ENCODE results near the gene SEMA3G. TPM values are rescaled to one million over a fixed set of nuclear protein-coding genes. Genes with fewer than 3 reads are reported as not detected.

Gene SEMA3G
- total RNA-seq, 2 experiments from 2014 or later, result 0.34 to 0.69 TPM

DNA sequence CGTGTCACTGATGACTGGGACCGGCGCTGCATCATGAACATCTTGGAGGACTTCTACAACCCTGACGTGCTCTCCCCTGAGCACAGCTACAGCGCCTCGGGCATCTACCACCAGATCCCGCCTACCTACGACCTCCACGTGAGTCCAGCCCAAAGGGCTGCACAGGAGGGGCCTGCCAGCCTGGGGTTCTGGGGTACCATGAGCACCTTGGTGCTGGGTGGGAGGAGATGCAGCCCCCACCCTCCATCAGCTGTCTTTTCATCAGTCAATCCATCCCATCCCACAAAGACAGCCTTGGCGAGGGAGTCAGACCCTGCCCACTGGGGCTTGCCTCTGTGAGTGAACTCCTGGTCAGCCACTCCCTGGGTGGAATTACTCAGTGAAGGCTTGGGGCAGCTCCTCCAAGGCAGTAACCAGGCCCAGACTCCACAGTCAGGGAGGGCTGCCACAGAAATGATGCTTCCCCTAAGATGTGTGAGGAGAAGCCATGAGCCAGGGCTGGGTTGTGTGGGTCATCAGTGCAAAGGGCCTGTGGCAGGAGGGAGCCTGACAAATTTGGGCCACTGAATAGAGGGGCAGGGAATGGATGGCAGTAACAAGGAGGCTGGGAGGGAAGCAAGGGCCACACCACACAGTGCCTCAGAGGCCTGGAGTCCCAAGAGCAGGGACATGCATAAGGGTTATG is 47.9 kb downstream of the SEMA3G start:
- Mint-ChIP-seq H3K9me3 (no peaks in the 10 kb centered on the region), H3K4me1 (ENCODE audit: low read depth) (no peaks in the 10 kb centered on the region), H3K27me3 (no peaks in the 10 kb centered on the region), H3K27ac (peak overlapping the region; percentile 33), H3K36me3 (ENCODE audit: low read depth) (peaks cover 70% of the 10 kb centered on the region), H3K4me3 (no peak overlapping the region)
- Histone ChIP-seq H3K27ac (ENCODE audit: low read depth in 1 of 2, low read length in 2 of 2) (no peak overlapping the region), H3K9me3 (ENCODE audit: control insufficient read depth in 1 of 2, insufficient read depth in 1 of 2, low read length in 2 of 2) (no peaks in the 10 kb centered on the region), H3K4me3 (ENCODE audit: low read length) (no peak overlapping the region), H3K4me1 (ENCODE audit: insufficient read depth, low read length) (no peaks in the 10 kb centered on the region), H3K36me3 (ENCODE audit: insufficient read depth, low read length) (peaks cover 47% of the 10 kb centered on the region), H3K27me3 (ENCODE audit: control insufficient read depth in 1 of 2, insufficient read depth in 2 of 2, low read length in 2 of 2) (no peaks in the 10 kb centered on the region)
- POLR2A ChIA-PET, result no interaction called here
- ATAC-seq (ENCODE audit: poor library complexity) (no peak), DNase-seq (no peak)
- CTCF ChIA-PET, result no interaction called here
- intact Hi-C loops (cut with DNase I, micrococcal nuclease), result no loop called here
- TF ChIP-seq, protein P1, sequence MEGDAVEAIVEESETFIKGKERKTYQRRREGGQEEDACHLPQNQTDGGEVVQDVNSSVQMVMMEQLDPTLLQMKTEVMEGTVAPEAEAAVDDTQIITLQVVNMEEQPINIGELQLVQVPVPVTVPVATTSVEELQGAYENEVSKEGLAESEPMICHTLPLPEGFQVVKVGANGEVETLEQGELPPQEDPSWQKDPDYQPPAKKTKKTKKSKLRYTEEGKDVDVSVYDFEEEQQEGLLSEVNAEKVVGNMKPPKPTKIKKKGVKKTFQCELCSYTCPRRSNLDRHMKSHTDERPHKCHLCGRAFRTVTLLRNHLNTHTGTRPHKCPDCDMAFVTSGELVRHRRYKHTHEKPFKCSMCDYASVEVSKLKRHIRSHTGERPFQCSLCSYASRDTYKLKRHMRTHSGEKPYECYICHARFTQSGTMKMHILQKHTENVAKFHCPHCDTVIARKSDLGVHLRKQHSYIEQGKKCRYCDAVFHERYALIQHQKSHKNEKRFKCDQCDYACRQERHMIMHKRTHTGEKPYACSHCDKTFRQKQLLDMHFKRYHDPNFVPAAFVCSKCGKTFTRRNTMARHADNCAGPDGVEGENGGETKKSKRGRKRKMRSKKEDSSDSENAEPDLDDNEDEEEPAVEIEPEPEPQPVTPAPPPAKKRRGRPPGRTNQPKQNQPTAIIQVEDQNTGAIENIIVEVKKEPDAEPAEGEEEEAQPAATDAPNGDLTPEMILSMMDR (IDR thresholded peaks at IDR 0.05), result no peak

DNA sequence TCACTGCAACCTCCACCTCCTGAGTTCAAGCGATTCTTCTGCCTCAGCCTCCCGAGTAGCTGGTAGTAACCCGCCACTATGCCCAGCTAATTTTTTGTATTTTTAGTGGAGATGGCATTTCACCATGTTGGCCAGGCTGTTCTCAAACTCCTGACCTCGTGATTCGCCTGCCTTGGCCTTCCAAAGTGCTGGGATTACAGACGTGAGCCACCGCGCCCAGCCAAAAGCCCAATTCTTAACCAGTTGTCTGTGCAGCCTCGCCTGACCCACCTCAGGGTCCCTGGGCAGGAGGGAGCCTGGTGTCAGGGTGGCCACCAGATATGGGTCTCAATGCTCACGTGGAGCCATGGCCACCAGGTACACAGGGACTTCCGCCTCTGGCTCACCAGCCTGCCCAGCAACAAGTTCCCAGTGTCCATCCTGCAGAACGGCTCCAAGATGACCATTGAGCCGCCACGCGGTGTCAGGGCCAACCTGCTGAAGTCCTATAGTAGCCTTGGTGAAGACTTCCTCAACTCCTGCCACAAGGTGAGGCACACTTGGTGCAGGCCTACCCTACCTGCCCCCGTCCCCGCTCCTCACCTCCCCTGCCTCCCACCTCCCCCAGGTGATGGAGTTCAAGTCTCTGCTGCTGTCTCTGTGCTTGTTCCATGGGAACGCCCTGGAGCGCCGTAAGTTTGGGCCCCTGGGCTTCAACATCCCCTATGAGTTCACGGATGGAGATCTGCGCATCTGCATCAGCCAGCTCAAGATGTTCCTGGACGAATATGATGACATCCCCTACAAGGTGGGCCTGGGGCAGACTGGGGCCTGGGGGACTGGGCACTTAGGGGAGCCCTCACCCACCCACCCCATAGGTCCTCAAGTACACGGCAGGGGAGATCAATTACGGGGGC is 48.6 kb downstream of the SEMA3G start:
- Mint-ChIP-seq H3K27ac (no peak overlapping the region), H3K4me1 (ENCODE audit: low read depth) (no peaks in the 10 kb centered on the region), H3K27me3 (no peaks in the 10 kb centered on the region), H3K4me3 (no peak overlapping the region), H3K9me3 (no peaks in the 10 kb centered on the region), H3K36me3 (ENCODE audit: low read depth) (peaks cover 70% of the 10 kb centered on the region)
- Histone ChIP-seq H3K27ac (ENCODE audit: low read depth in 1 of 2, low read length in 2 of 2) (no peak overlapping the region), H3K27me3 (ENCODE audit: control insufficient read depth in 1 of 2, insufficient read depth in 2 of 2, low read length in 2 of 2) (no peaks in the 10 kb centered on the region), H3K4me1 (ENCODE audit: insufficient read depth, low read length) (no peaks in the 10 kb centered on the region), H3K4me3 (ENCODE audit: low read length) (no peak overlapping the region), H3K36me3 (ENCODE audit: insufficient read depth, low read length) (peaks cover 47% of the 10 kb centered on the region), H3K9me3 (ENCODE audit: control insufficient read depth in 1 of 2, insufficient read depth in 1 of 2, low read length in 2 of 2) (no peaks in the 10 kb centered on the region)
- DNase-seq (no peak), ATAC-seq (ENCODE audit: poor library complexity) (no peak)
- ChIA-PET CTCF (no interaction called here), POLR2A (no interaction called here)
- intact Hi-C loops (cut with DNase I, micrococcal nuclease), result no loop called here
- TF ChIP-seq, protein P1 (IDR thresholded peaks at IDR 0.05), result no peak

DNA sequence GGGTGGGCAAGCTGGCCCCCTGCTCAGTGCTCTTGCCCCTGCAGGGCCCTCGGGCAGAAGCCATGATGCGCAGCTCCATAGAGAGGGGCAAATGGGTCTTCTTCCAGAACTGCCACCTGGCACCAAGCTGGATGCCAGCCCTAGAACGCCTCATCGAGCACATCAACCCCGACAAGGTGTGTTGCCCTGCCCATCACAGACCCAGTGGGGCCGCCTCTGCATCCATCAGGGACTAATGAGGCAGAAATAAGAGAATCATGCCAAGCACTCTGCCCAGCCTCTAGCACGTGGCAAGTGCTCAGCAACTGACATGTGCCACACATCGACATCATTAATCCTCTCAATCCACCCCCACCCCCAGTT is 49.4 kb downstream of the SEMA3G start:
- no peak overlapping the region for H3K27ac Mint-ChIP-seq
- peaks cover 64% of the 10 kb centered on the region for H3K36me3 Mint-ChIP-seq (ENCODE audit: low read depth)
- H3K4me3 Mint-ChIP-seq, result no peak overlapping the region
- Histone ChIP-seq H3K27me3 (ENCODE audit: control insufficient read depth in 1 of 2, insufficient read depth in 2 of 2, low read length in 2 of 2) (no peaks in the 10 kb centered on the region), H3K36me3 (ENCODE audit: insufficient read depth, low read length) (peaks cover 47% of the 10 kb centered on the region), H3K9me3 (ENCODE audit: control insufficient read depth in 1 of 2, insufficient read depth in 1 of 2, low read length in 2 of 2) (no peaks in the 10 kb centered on the region), H3K4me1 (ENCODE audit: insufficient read depth, low read length) (no peaks in the 10 kb centered on the region), H3K27ac (ENCODE audit: low read depth in 1 of 2, low read length in 2 of 2) (no peak overlapping the region), H3K4me3 (ENCODE audit: low read length) (no peak overlapping the region)
- ATAC-seq (ENCODE audit: poor library complexity), result no peak
- intact Hi-C loops (cut with DNase I, micrococcal nuclease), result no loop called here
- ChIA-PET CTCF (no interaction called here), POLR2A (interaction anchor here (0.6 kb wide), 1 partner anchor 10 kb away, joined by 3 read pairs; no protein-coding TSS in a partner anchor)
- no peaks in the 10 kb centered on the region for H3K4me1 Mint-ChIP-seq (ENCODE audit: low read depth)
- DNase-seq, result no peak
- no peaks in the 10 kb centered on the region for H3K27me3 Mint-ChIP-seq
- TF ChIP-seq, protein P1 (IDR thresholded peaks at IDR 0.05), result no peak
- no peaks in the 10 kb centered on the region for H3K9me3 Mint-ChIP-seq

Data from CD4-positive, alpha-beta T cell (primary cell).